ENCODE results near the gene SEPTIN6. TPM values are rescaled to one million over a fixed set of nuclear protein-coding genes. Genes with fewer than 3 reads are reported as not detected.
A peak's percentile ranks its signal among the peaks of the same experiment; 100 is the strongest.

The SEPTIN6 gene
- total and polyA plus RNA-seq, 2 of the 13 experiments (the other 11 are each of a cell fraction or from before 2014, with no cell fraction given), result 21.7 to 38.3 TPM

DNA sequence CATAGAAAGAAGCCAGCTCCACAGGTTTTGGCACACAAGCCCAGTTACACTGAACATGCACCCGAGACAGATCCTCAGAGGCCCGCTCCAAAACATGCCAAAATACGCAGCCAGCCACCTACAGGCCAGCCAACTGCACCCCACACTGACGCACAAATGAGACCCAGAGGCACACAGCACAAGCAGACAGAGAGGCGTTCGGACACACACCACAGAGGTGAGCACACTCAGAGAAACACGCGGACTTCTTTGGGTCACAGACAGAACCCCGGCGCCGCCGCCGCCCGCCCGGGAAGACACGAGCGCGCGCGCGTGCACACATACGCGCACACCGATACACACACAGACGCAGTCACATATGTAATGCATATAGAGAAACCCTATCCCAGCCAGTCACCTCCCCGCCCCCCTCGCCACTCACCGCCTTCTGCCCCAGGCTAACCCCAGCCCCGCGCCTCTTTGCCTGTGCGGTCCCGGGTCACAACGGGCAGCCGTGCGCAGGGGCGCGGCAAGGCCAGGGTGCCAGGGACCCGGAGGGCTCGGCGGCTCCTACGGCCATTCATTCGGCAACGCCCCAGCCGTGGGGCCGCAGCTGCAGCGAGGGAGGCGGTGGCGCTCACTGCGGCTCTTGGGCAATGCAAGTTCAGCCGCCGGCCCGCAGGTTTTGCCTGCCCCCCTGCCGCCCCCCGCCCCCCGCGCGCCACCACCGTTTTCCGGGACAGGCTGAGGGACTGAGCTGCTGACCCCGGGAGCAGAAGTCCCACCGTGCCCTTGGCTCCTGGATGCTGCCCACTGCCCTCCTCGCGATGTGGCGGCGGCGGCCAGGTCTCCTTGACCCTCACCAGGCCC is 553 bp downstream of the SEPTIN6 start:
- BruUV-seq (replicated peaks), result no TSS peak
- H3K36me3 ChIP-seq (replicated peaks in 1 of 2; ENCODE audit: control insufficient read depth in 1 of 2, insufficient read depth in 2 of 2, low read length in 2 of 2), result no peaks in the 10 kb centered on the region
- intact Hi-C loops (cut with micrococcal nuclease; ENCODE audit: unreplicated experiment) (loop anchor here (10.0 kb wide), 1 partner anchor 178 kb away; no protein-coding TSS in a partner anchor), in situ Hi-C loops (cut with HindIII; ENCODE audit: extremely low pct_ligation_motif_present, low pct_unique_long_range_greater_than_20kb) (no loop called here)
- peaks cover 22% of the 10 kb centered on the region for H3K79me2 ChIP-seq (ENCODE audit: insufficient read depth, low read length)
- FAIRE-seq, result no peak
- ATAC-seq, result peak; percentile 44
- DNase-seq (ENCODE audit: low spot score), result no peak
- H3K27me3 ChIP-seq (ENCODE audit: control insufficient read depth in 1 of 2, insufficient read depth in 2 of 2, low read length in 2 of 2), result no peaks in the 10 kb centered on the region
- no peaks in the 10 kb centered on the region for H4K20me1 ChIP-seq (ENCODE audit: insufficient read depth, low read length)
- ChIA-PET POLR2A (interaction anchor here (0.6 to 1.8 kb wide), 11 partner anchors 9 to 221 kb away, joined by 3 to 11 read pairs (median 3); partner anchors contain the start of genes RPL39, UBE2A and UPF3B), CTCF (ENCODE audit: low intra/inter-chr PET ratio, low total read pairs) (no interaction called here)
- H3K4me2 ChIP-seq (ENCODE audit: low read depth, low read length), result peak overlapping the region; percentile 79
- H3K4me3 ChIP-seq (replicated peaks in 1 of 3; ENCODE audit: insufficient read depth in 1 of 3, low read depth in 2 of 3, low read length in 3 of 3), result peak overlapping the region; percentile 68 to 82 (median 77)
- H3K27ac ChIP-seq (ENCODE audit: extremely low read length, insufficient read depth, low read length), result peak overlapping the region; percentile 60
- H3K4me1 ChIP-seq (ENCODE audit: insufficient read depth, low read length), result peaks cover 14% of the 10 kb centered on the region
- WGBS (ENCODE audit: low lambda C conversion rate), result no CpG with 5 or more reads among the region's 66 CpGs
- no peaks in the 10 kb centered on the region for H3K9me3 ChIP-seq (ENCODE audit: low read length)
- peak overlapping the region; percentile 66 for H3K9ac ChIP-seq (ENCODE audit: insufficient read depth, low read depth, low read length)
- H2AFZ ChIP-seq (ENCODE audit: low read length), result no peak overlapping the region
- 0 out of 2 replicates have a peak, but pooled peaks have one; percentile 6 for TF ChIP-seq PHF8 (CRISPR knock-in tag; IDR thresholded peaks at IDR 0.05)
- TF ChIP-seq, protein P1, sequence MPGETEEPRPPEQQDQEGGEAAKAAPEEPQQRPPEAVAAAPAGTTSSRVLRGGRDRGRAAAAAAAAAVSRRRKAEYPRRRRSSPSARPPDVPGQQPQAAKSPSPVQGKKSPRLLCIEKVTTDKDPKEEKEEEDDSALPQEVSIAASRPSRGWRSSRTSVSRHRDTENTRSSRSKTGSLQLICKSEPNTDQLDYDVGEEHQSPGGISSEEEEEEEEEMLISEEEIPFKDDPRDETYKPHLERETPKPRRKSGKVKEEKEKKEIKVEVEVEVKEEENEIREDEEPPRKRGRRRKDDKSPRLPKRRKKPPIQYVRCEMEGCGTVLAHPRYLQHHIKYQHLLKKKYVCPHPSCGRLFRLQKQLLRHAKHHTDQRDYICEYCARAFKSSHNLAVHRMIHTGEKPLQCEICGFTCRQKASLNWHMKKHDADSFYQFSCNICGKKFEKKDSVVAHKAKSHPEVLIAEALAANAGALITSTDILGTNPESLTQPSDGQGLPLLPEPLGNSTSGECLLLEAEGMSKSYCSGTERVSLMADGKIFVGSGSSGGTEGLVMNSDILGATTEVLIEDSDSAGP (CRISPR knock-in tag; IDR thresholded peaks at IDR 0.05; ENCODE audit: borderline replicate concordance), result peak; percentile 8; the same call in 1 of the 2 replicates
- TF ChIP-seq PHF21A (CRISPR knock-in tag; IDR thresholded peaks at IDR 0.05), result 0 out of 2 replicates have a peak, but pooled peaks have one; percentile 22
- 0 out of 2 replicates have a peak, but pooled peaks have one; percentile 33 for TF ChIP-seq RBFOX2 (IDR thresholded peaks at IDR 0.05; ENCODE audit: low read depth, low read length)
- TF ChIP-seq, protein P2, sequence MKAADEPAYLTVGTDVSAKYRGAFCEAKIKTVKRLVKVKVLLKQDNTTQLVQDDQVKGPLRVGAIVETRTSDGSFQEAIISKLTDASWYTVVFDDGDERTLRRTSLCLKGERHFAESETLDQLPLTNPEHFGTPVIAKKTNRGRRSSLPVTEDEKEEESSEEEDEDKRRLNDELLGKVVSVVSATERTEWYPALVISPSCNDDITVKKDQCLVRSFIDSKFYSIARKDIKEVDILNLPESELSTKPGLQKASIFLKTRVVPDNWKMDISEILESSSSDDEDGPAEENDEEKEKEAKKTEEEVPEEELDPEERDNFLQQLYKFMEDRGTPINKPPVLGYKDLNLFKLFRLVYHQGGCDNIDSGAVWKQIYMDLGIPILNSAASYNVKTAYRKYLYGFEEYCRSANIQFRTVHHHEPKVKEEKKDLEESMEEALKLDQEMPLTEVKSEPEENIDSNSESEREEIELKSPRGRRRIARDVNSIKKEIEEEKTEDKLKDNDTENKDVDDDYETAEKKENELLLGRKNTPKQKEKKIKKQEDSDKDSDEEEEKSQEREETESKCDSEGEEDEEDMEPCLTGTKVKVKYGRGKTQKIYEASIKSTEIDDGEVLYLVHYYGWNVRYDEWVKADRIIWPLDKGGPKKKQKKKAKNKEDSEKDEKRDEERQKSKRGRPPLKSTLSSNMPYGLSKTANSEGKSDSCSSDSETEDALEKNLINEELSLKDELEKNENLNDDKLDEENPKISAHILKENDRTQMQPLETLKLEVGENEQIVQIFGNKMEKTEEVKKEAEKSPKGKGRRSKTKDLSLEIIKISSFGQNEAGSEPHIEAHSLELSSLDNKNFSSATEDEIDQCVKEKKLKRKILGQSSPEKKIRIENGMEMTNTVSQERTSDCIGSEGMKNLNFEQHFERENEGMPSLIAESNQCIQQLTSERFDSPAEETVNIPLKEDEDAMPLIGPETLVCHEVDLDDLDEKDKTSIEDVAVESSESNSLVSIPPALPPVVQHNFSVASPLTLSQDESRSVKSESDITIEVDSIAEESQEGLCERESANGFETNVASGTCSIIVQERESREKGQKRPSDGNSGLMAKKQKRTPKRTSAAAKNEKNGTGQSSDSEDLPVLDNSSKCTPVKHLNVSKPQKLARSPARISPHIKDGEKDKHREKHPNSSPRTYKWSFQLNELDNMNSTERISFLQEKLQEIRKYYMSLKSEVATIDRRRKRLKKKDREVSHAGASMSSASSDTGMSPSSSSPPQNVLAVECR (CRISPR knock-in tag; IDR thresholded peaks at IDR 0.05; ENCODE audit: borderline replicate concordance), result peak; percentile 39; the same call in 1 of the 2 replicates
- 0 out of 2 replicates have a peak, but pooled peaks have one; percentile 24 for TF ChIP-seq ZFX (CRISPR knock-in tag; IDR thresholded peaks at IDR 0.05; ENCODE audit: low read depth)
- TF ChIP-seq, protein P3, sequence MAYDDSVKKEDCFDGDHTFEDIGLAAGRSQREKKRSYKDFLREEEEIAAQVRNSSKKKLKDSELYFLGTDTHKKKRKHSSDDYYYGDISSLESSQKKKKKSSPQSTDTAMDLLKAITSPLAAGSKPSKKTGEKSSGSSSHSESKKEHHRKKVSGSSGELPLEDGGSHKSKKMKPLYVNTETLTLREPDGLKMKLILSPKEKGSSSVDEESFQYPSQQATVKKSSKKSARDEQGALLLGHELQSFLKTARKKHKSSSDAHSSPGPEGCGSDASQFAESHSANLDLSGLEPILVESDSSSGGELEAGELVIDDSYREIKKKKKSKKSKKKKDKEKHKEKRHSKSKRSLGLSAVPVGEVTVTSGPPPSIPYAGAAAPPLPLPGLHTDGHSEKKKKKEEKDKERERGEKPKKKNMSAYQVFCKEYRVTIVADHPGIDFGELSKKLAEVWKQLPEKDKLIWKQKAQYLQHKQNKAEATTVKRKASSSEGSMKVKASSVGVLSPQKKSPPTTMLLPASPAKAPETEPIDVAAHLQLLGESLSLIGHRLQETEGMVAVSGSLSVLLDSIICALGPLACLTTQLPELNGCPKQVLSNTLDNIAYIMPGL (CRISPR knock-in tag; IDR thresholded peaks at IDR 0.05; ENCODE audit: borderline replicate concordance in 1 of 2, low read depth in 1 of 2), result peak in 1 of 2 experiments; percentile 28; a peak in 2 of 4 replicates
- TF ChIP-seq, protein P4, sequence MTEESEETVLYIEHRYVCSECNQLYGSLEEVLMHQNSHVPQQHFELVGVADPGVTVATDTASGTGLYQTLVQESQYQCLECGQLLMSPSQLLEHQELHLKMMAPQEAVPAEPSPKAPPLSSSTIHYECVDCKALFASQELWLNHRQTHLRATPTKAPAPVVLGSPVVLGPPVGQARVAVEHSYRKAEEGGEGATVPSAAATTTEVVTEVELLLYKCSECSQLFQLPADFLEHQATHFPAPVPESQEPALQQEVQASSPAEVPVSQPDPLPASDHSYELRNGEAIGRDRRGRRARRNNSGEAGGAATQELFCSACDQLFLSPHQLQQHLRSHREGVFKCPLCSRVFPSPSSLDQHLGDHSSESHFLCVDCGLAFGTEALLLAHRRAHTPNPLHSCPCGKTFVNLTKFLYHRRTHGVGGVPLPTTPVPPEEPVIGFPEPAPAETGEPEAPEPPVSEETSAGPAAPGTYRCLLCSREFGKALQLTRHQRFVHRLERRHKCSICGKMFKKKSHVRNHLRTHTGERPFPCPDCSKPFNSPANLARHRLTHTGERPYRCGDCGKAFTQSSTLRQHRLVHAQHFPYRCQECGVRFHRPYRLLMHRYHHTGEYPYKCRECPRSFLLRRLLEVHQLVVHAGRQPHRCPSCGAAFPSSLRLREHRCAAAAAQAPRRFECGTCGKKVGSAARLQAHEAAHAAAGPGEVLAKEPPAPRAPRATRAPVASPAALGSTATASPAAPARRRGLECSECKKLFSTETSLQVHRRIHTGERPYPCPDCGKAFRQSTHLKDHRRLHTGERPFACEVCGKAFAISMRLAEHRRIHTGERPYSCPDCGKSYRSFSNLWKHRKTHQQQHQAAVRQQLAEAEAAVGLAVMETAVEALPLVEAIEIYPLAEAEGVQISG (CRISPR knock-in tag; IDR thresholded peaks at IDR 0.05), result peak; percentile 8; the same call in 1 of the 2 replicates
- TF ChIP-seq ZNF350 (CRISPR knock-in tag; IDR thresholded peaks at IDR 0.05; ENCODE audit: borderline replicate concordance, low read depth), result no peak
- no peak for TF ChIP-seq KDM1A (CRISPR knock-in tag; IDR thresholded peaks at IDR 0.05)

All from HepG2 (cell line).